CD4-positive, alpha-beta T cell treated with Interleukin-17A for 4 hours (primary cell): ENCODE measurements around the gene CAPSL.
"Not testable (repeated sequence)": the region's sequence is repeated elsewhere in the genome, so short reads cannot be mapped to it uniquely, and the experiment has no call there.

Experiments used
- DNase-seq: peaks from one replicate; pipeline ENCODE4 v3.0.0-alpha.2; 2020; ENCODE audit warnings: mixed read lengths

CAPSL gene

DNA sequence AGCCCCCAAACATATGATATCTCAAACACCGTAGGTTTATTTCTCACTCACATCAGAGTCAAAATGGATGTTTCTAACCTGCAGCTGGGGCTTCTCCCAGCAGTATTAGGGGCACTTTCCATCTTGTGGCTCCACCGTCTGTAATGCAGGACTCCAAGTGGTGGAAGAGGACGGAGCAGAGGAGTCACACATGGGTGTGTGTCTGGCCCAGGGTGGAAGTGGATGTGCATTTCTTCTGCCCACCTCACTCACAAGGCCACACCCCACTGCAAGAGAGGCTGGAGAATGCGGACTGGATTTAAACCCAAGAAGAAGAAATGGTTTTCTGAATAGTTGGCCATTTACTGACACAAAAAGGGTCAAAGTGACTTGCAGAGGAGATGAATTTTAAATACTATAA, 67.8 kb downstream of the CAPSL start:
- DNase-seq = no peak

- no peak for DNase-seq
Measured at GRCh38 chr5:35869685-35870277, 68.6 kb downstream of the CAPSL start.

DNA sequence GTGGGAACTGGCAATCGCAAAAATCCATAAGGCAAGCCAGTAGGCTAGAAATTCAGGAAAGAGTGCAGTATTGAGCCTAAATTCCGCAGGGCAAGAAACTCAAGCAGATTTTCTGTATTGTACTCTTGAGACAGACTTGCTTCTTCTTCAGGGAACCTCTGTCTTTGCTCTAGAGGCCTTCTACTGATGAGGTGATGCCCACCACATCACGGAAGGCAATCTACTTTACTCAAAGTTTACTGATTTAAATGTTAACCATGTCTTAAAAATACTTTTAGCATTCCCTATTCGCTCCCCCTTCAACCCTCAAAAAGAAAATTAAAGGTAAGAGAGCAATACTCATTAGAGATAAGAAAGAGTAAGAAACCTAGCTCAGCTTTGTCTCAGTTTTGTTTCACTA, 70.4 kb downstream of the CAPSL start:
- no peak for DNase-seq

DNA sequence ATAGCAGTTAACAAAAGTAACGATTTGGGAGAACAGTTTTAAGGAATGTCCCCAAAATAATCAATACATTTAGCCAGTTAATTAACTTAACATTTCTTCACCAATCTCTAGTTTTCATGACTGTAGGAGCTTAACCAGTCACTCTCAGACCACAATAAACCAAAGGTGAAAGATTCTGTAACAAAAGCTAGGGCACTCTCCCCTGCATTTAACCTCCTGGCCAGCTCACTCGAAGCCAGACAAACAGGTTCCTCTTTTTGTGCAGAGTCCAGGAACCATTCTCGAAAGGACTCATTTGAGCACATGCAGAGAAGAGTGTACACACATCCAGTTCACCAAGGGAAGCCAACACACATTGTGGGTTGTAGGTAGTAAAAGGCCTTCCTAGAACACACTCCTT, 75.3 kb downstream of the CAPSL start:
- peak; percentile 32 for DNase-seq

DNA sequence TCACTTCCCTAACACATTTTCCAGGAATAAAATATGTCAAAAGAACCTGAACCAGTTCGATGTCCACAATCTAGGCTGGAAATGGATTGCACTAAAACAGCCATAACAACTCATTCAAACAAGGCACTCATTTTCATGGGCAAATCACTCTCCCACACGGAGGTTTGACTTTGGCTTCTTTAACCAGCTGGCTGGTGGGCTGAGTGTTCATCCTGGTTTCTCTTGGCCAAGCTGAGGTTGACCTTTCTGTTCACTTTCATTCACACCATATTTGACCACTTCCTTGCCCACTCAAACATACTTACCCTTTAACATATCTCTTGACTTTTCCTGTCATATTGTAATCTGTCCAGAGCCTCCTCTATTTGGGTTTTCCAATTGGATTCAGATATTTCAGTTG, 76.3 kb downstream of the CAPSL start:
- no peak for DNase-seq

DNA sequence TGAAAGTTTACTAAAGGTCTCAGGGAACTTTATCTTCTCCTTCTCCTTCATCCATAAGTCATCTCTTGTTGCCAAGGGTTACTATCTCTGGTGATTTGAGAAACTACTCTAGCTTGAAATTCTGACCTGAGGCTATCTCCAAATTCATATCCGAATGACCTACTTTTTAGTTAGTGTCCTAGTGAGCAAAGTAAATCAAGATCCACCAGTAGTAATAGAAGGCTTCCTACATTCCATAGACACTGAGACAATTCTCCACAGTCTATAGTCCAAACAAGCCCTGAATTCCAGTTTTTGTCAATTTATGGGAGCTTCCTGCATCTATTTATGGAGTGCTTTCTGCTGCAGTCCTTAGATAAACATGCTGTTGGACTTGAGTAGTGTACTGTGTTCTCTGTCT, 76.7 kb downstream of the CAPSL start:
- DNase-seq = no peak

DNA sequence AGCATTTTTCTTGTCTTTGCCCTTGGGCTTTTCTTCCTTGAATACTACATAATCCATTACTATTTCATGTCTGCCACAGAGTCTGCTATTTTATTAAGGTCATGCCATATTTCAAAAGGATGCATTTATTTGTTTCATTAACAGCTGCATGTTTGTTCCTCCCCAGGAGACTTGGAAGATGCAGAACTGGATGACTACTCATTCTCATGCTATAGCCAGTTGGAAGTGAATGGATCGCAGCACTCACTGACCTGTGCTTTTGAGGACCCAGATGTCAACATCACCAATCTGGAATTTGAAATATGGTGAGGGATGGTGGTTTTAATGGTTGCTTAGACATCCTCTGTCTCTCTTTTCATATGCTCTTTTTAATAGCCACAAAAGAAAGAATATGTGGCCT, 77.7 kb downstream of the CAPSL start:
- DNase-seq = no peak

DNA sequence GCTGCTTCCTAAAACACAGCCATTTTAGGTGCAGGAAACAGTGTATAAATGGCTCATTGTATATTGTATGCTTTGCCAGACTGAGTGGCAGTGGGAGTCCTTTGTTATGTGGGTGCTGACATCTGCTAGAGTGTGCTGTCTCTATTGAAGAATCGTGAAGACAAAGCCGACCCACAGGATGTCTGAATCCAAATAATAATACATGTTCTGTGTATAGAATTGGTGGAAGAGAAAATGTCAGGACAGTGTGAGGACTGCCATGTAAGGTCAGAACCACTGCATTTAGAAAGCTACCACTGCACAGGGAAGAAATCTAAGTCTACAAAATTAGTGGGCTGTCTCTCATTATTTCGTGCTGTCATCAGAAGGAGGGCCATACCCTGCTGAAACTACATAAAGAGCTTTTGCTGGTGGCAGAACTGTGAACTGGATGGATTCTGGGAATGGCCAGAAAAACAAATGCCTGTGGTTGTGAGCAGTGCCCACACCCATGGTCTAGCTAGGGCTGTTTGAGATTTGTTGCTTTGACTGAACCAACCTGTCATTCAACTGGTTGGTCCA, 79.2 kb downstream of the CAPSL start:
- DNase-seq = peak; percentile 46

GRCh38 chr5:35857606-35858205, 80.7 kb downstream of the CAPSL start:
- DNase-seq = no peak

DNA sequence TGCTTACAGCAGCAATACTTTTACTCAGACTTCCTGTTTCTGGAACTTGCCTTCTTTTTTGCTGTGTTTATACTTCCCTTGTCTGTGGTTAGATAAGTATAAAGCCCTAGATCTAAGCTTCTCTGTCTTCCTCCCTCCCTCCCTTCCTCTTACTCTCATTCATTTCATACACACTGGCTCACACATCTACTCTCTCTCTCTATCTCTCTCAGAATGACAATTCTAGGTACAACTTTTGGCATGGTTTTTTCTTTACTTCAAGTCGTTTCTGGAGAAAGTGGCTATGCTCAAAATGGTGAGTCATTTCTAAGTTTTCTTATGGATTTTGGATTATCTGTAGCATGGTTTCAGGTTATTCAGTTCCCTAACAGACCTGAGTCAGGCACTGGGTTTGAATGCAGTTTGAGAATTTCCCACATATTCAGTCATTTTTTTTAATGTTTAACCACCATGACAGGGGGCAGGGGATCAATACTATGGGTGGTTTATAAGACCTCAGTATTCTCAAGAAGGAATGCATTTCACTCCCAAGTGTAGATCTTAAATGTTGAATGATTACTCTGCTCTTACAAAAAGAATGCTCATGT, 81.6 kb downstream of the CAPSL start, which contains the start of gene IL7R:
TSS of gene IL7R (plus strand) at position 127 of the 587 bp plus-strand sequence. CDS start at position 214, 87 bp downstream.
- DNase-seq = no peak

DNA sequence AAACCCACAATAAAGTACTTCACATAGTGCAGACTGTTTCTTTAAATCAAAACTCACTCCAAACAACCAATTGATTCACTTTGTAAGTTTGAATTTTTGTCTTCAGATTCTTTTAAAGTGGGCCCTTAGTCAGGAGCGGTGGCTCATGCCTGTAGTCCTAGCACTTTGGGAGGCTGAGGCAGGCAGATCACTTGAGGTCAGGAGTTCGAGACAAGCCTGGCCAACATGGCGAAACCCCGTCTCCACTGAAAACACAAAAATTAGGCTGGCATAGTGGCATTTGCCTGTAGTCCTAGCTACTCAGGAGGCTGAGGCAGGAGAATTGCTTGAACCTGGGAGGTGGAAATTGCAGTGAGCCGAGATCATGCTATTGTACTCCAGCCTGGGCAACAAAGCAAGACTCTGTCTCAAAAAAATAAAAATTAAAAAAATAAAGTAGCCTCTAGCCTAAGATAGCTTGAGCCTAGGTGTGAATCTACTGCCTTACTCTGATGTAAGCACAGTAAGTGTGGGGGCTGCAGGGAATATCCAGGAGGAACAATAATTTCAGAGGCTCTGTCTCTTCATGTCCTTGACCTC, 82.1 kb downstream of the CAPSL start:
- not testable (repeated sequence) for DNase-seq

- DNase-seq = no peak
Measured at GRCh38 chr5:35855187-35855586, 83.2 kb downstream of the CAPSL start.
